Sigmoid colon (tissue), 3 donors: ENCODE data around the gene EEF1A1.

ENCODE experiments used
- POLR2A ChIP-seq, 2 donors: fragments of 450-650 bp; IDR thresholded peaks; one replicate each; pipeline ENCODE4 v1.6.1; 2016; ENCODE audit warnings: antibody characterized with exemption in 2 of 2, mild to moderate bottlenecking in 2 of 2, moderate library complexity in 2 of 2
- TF ChIP-seq, protein P1 (sequence below), 4 experiments: fragments of 450-650 bp in 3 of 4; fragments of 200-600 bp in 1 of 4; IDR thresholded peaks; one replicate each; pipeline ENCODE4 v1.5.1; 2016 to 2019; ENCODE audit warnings: antibody characterized with exemption in 4 of 4, mild to moderate bottlenecking in 3 of 4, moderate library complexity in 2 of 4

DNA sequence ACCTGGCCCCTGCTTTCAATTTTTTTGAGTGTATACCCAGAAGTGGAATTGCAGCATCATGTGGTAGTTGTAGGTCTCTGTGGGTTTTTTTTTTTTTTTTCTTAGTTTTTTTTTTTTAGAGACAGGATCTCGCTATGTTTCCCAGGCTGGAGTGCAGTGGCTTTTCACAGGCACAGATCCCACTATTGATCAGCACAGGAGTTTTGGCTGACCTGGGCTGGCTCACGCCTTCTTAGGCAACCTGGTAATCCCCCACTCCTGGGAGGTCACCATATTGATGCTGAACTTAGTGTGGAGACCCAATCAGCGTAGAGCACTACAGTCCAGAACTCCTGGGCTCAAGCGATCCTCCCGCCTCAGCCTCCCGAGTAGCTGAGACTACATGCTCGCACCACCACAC lies 33.4 kb downstream of the EEF1A1 start:
- TF ChIP-seq, protein P1, sequence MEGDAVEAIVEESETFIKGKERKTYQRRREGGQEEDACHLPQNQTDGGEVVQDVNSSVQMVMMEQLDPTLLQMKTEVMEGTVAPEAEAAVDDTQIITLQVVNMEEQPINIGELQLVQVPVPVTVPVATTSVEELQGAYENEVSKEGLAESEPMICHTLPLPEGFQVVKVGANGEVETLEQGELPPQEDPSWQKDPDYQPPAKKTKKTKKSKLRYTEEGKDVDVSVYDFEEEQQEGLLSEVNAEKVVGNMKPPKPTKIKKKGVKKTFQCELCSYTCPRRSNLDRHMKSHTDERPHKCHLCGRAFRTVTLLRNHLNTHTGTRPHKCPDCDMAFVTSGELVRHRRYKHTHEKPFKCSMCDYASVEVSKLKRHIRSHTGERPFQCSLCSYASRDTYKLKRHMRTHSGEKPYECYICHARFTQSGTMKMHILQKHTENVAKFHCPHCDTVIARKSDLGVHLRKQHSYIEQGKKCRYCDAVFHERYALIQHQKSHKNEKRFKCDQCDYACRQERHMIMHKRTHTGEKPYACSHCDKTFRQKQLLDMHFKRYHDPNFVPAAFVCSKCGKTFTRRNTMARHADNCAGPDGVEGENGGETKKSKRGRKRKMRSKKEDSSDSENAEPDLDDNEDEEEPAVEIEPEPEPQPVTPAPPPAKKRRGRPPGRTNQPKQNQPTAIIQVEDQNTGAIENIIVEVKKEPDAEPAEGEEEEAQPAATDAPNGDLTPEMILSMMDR (IDR thresholded peaks at IDR 0.05), result no peak
- TF ChIP-seq POLR2A (IDR thresholded peaks at IDR 0.05), result no peak
